Measurements from ENCODE around the gene TSKS. TPM values are rescaled to one million over a fixed set of nuclear protein-coding genes. Genes with fewer than 3 reads are reported as not detected.

The TSKS gene
- total RNA-seq, 1 donor from 2014 or later: not detected

- peaks cover 23% of the 10 kb centered on the region for H3K4me1 Mint-ChIP-seq
- no peak overlapping the region for H3K4me3 Mint-ChIP-seq
- H3K9me3 Mint-ChIP-seq: no peaks in the 10 kb centered on the region
- H3K27ac Mint-ChIP-seq: no peak overlapping the region
- H3K36me3 Mint-ChIP-seq: peaks cover 10% of the 10 kb centered on the region
- DNase-seq (ENCODE audit: low spot score in 2 of 2, unreplicated experiment in 2 of 2): no peak
- H3K27me3 Mint-ChIP-seq (ENCODE audit: low read depth): no peaks in the 10 kb centered on the region
- TF ChIP-seq CTCF (IDR thresholded peaks at IDR 0.05; ENCODE audit: unreplicated experiment): no peak
Observed at GRCh38 chr19:49771674-49772139, 8.6 kb upstream of the TSKS start.

- Mint-ChIP-seq H3K36me3 (peaks cover 4% of the 10 kb centered on the region), H3K9me3 (no peaks in the 10 kb centered on the region), H3K27ac (peak overlapping the region; percentile 34), H3K27me3 (ENCODE audit: low read depth) (no peaks in the 10 kb centered on the region), H3K4me1 (peaks cover 31% of the 10 kb centered on the region), H3K4me3 (no peak overlapping the region)
- no peak for DNase-seq (ENCODE audit: low spot score in 2 of 2, unreplicated experiment in 2 of 2)
- TF ChIP-seq CTCF (IDR thresholded peaks at IDR 0.05; ENCODE audit: unreplicated experiment): no peak
Observed at GRCh38 chr19:49770529-49770928, 7.4 kb upstream of the TSKS start.

GRCh38 chr19:49767967-49768581 is 5.0 kb upstream of the TSKS start:
- Mint-ChIP-seq H3K4me3 (peak overlapping the region; percentile 95), H3K27me3 (ENCODE audit: low read depth) (no peaks in the 10 kb centered on the region), H3K27ac (peak overlapping the region; percentile 82), H3K36me3 (no peaks in the 10 kb centered on the region), H3K9me3 (no peaks in the 10 kb centered on the region), H3K4me1 (peaks cover 35% of the 10 kb centered on the region)
- no peak for TF ChIP-seq CTCF (IDR thresholded peaks at IDR 0.05; ENCODE audit: unreplicated experiment)
- DNase-seq (ENCODE audit: low spot score in 2 of 2, unreplicated experiment in 2 of 2): no peak

DNA sequence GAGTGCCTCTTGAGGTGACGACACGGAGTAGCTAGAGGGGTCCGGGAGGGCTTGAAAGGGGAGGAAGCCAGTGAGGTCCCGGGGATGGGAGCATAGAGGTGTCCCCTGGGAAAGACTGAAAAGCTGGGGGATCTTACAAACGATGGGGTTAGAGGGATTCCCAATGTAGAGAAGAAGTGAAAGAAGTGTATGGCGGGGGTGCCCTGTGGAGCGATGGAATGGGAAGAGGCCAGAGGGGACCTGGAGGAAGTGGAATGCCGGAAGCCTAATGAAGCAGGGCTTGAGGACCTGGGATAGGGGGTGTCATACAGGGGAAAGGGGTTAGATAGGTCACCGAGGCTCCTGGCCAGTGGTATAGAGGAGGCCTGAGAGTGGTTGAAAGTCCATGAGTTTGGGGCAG is 4.3 kb upstream of the TSKS start:
- H3K4me3 Mint-ChIP-seq: peak overlapping the region; percentile 95
- H3K4me1 Mint-ChIP-seq: peaks cover 31% of the 10 kb centered on the region
- H3K27ac Mint-ChIP-seq: peak overlapping the region; percentile 82
- no peak for TF ChIP-seq CTCF (IDR thresholded peaks at IDR 0.05; ENCODE audit: unreplicated experiment)
- no peaks in the 10 kb centered on the region for H3K9me3 Mint-ChIP-seq
- no peaks in the 10 kb centered on the region for H3K36me3 Mint-ChIP-seq
- no peaks in the 10 kb centered on the region for H3K27me3 Mint-ChIP-seq (ENCODE audit: low read depth)
- DNase-seq (ENCODE audit: low spot score in 2 of 2, unreplicated experiment in 2 of 2): no peak

GRCh38 chr19:49766930-49767299 is 3.8 kb upstream of the TSKS start, which contains the start of gene AP2A1:
TSS of gene AP2A1 (plus strand) at chr19:49767001. CDS start at chr19:49767134, 133 bp downstream.
- H3K36me3 Mint-ChIP-seq: no peaks in the 10 kb centered on the region
- no peaks in the 10 kb centered on the region for H3K27me3 Mint-ChIP-seq (ENCODE audit: low read depth)
- no peaks in the 10 kb centered on the region for H3K9me3 Mint-ChIP-seq
- DNase-seq (ENCODE audit: low spot score in 2 of 2, unreplicated experiment in 2 of 2): no peak
- H3K4me1 Mint-ChIP-seq: peaks cover 31% of the 10 kb centered on the region
- peak within 1 kb of the TSS; percentile 99 for H3K27ac Mint-ChIP-seq
- TF ChIP-seq CTCF (IDR thresholded peaks at IDR 0.05; ENCODE audit: unreplicated experiment): no peak
- peak within 1 kb of the TSS; percentile 95 for H3K4me3 Mint-ChIP-seq

Data from mesothelial cell of epicardium (in vitro differentiated cells).